Measurements from ENCODE around the gene GOLGA3.

GRCh38 chr12:132824053-132824452 lies 4.6 kb downstream of the GOLGA3 start:
- TF ChIP-seq CTCF (conservative IDR thresholded peaks at IDR 0.05) = no peak
- TF ChIP-seq ZFX (IDR thresholded peaks at IDR 0.05) = no peak

Data from C4-2B (cell line).